Neuron (in vitro differentiated cells): ENCODE measurements around the gene BRAF.
"Not testable (repeated sequence)": the region's sequence is repeated elsewhere in the genome, so short reads cannot be mapped to it uniquely, and the experiment has no call there.

ENCODE experiments used
- H2AFZ ChIP-seq: one replicate; pipeline ENCODE4 v1.6.1; 2013; ENCODE audit warnings: low read depth, mild to moderate bottlenecking, inconsistent platforms, low read length, moderate library complexity
- H3K27me3 ChIP-seq: one replicate; pipeline ENCODE4 v1.6.1; 2013; ENCODE audit warnings: low read length; ENCODE audit not compliant: insufficient read depth
- H3K36me3 ChIP-seq: one replicate; pipeline ENCODE4 v1.6.1; 2013; ENCODE audit warnings: low read length; ENCODE audit not compliant: insufficient read depth
- H3K4me1 ChIP-seq: one replicate; pipeline ENCODE4 v1.6.1; 2013; ENCODE audit warnings: low read length; ENCODE audit not compliant: insufficient read depth
- H3K4me3 ChIP-seq: 2 replicates; pipeline ENCODE4 v1.5.1; 2013; ENCODE audit warnings: mild to moderate bottlenecking, low read length, moderate library complexity
- H3K9me3 ChIP-seq: one replicate; pipeline ENCODE4 v1.6.1; 2013; ENCODE audit warnings: low read length

The BRAF gene

GRCh38 chr7:140927945-140928344 lies 3.2 kb upstream of the BRAF start:
- H2AFZ ChIP-seq, H3K36me3 ChIP-seq: not testable (repeated sequence)

GRCh38 chr7:140927351-140927750 lies 2.6 kb upstream of the BRAF start:
- H3K4me3 ChIP-seq = no peak overlapping the region
- H3K27me3 ChIP-seq = no peaks in the 10 kb centered on the region
- no peaks in the 10 kb centered on the region for H3K9me3 ChIP-seq
- no peak overlapping the region for H2AFZ ChIP-seq
- H3K4me1 ChIP-seq = peaks cover 13% of the 10 kb centered on the region
- H3K36me3 ChIP-seq = no peaks in the 10 kb centered on the region

More at GRCh38 chr7:140927945-140928344, 3.2 kb upstream of the BRAF start:
- not testable (repeated sequence) for H3K27me3 ChIP-seq, H3K4me1 ChIP-seq, H3K4me3 ChIP-seq, H3K9me3 ChIP-seq

GRCh38 chr7:140926021-140926817 lies 1.5 kb upstream of the BRAF start:
- Histone ChIP-seq H3K4me3 (peak overlapping the region; percentile 69), H3K27me3 (no peaks in the 10 kb centered on the region), H3K4me1 (peaks cover 23% of the 10 kb centered on the region), H2AFZ (no peak overlapping the region), H3K36me3 (no peaks in the 10 kb centered on the region), H3K9me3 (no peaks in the 10 kb centered on the region)

GRCh38 chr7:140924019-140924820 lies 509 bp downstream of the BRAF start:
- Histone ChIP-seq H3K9me3 (no peaks in the 10 kb centered on the region), H3K27me3 (no peaks in the 10 kb centered on the region), H3K36me3 (no peaks in the 10 kb centered on the region), H2AFZ (peak overlapping the region; percentile 89), H3K4me1 (peaks cover 23% of the 10 kb centered on the region), H3K4me3 (peak overlapping the region; percentile 69)

- H2AFZ ChIP-seq = peak overlapping the region; percentile 89
- no peaks in the 10 kb centered on the region for H3K9me3 ChIP-seq
Observed at GRCh38 chr7:140923358-140924006, 1.2 kb downstream of the BRAF start.

GRCh38 chr7:140922741-140923345 lies 1.9 kb downstream of the BRAF start:
- Histone ChIP-seq H3K36me3 (no peaks in the 10 kb centered on the region), H3K4me3 (peak overlapping the region; percentile 69), H2AFZ (no peak overlapping the region), H3K9me3 (peaks cover 3% of the 10 kb centered on the region), H3K27me3 (no peaks in the 10 kb centered on the region), H3K4me1 (peaks cover 23% of the 10 kb centered on the region)

More at GRCh38 chr7:140923358-140924006, 1.2 kb downstream of the BRAF start:
- Histone ChIP-seq H3K27me3 (no peaks in the 10 kb centered on the region), H3K4me1 (peaks cover 23% of the 10 kb centered on the region), H3K4me3 (peak overlapping the region; percentile 69), H3K36me3 (no peaks in the 10 kb centered on the region)

GRCh38 chr7:140920745-140921144 lies 4.0 kb downstream of the BRAF start:
- Histone ChIP-seq H3K4me3 (no peak overlapping the region), H3K36me3 (no peaks in the 10 kb centered on the region), H3K27me3 (no peaks in the 10 kb centered on the region), H3K4me1 (peaks cover 23% of the 10 kb centered on the region), H3K9me3 (peaks cover 3% of the 10 kb centered on the region), H2AFZ (no peak overlapping the region)

- peaks cover 3% of the 10 kb centered on the region for H3K9me3 ChIP-seq
Observed at GRCh38 chr7:140918236-140918635, 6.5 kb downstream of the BRAF start.

GRCh38 chr7:140917258-140917657 lies 7.5 kb downstream of the BRAF start:
- no peaks in the 10 kb centered on the region for H3K36me3 ChIP-seq
- H2AFZ ChIP-seq = no peak overlapping the region
- H3K9me3 ChIP-seq = peaks cover 3% of the 10 kb centered on the region
- peaks cover 10% of the 10 kb centered on the region for H3K4me1 ChIP-seq
- no peak overlapping the region for H3K4me3 ChIP-seq
- H3K27me3 ChIP-seq = no peaks in the 10 kb centered on the region

More at GRCh38 chr7:140918236-140918635, 6.5 kb downstream of the BRAF start:
- Histone ChIP-seq H2AFZ (no peak overlapping the region), H3K27me3 (no peaks in the 10 kb centered on the region), H3K36me3 (no peaks in the 10 kb centered on the region), H3K4me3 (no peak overlapping the region), H3K4me1 (peaks cover 19% of the 10 kb centered on the region)

GRCh38 chr7:140915935-140916555 lies 8.7 kb downstream of the BRAF start:
- H3K4me3 ChIP-seq = no peak overlapping the region
- no peaks in the 10 kb centered on the region for H3K4me1 ChIP-seq
- no peak overlapping the region for H2AFZ ChIP-seq
- H3K27me3 ChIP-seq = no peaks in the 10 kb centered on the region
- H3K36me3 ChIP-seq = no peaks in the 10 kb centered on the region
- peaks cover 3% of the 10 kb centered on the region for H3K9me3 ChIP-seq

GRCh38 chr7:140914083-140914482 lies 10.6 kb downstream of the BRAF start:
- Histone ChIP-seq H3K4me1 (no peaks in the 10 kb centered on the region), H2AFZ (no peak overlapping the region), H3K9me3 (peaks cover 3% of the 10 kb centered on the region), H3K36me3 (peaks cover 3% of the 10 kb centered on the region), H3K27me3 (no peaks in the 10 kb centered on the region), H3K4me3 (no peak overlapping the region)

GRCh38 chr7:140913596-140913928 lies 11.2 kb downstream of the BRAF start:
- H2AFZ ChIP-seq, H3K27me3 ChIP-seq, H3K4me1 ChIP-seq, H3K4me3 ChIP-seq, H3K36me3 ChIP-seq, H3K9me3 ChIP-seq: not testable (repeated sequence)
